Measurements from ENCODE around the gene PROCA1.

PROCA1 gene

GRCh38 chr17:28712032-28712704 is 480 bp upstream of the PROCA1 start:
- peaks cover 21% of the 10 kb centered on the region for H3K79me1 ChIP-seq (ENCODE audit: low read length)
- peak overlapping the region; percentile 94 for H4K12ac ChIP-seq (ENCODE audit: low read depth, low read length)
- H3K14ac ChIP-seq (ENCODE audit: low read length) = peak overlapping the region; percentile 94
- peaks cover 26 to 31% of the 10 kb centered on the region in 2 experiments for H3K36me3 ChIP-seq (ENCODE audit: control insufficient read depth in 1 of 2, insufficient read depth in 2 of 2, low read length in 2 of 2)
- no peak overlapping the region for H3K23ac ChIP-seq (ENCODE audit: low read length)
- peak overlapping the region; percentile 29 for H2BK12ac ChIP-seq (ENCODE audit: low read length)
- WGBS (ENCODE audit: extremely low coverage, insufficient coverage, insufficient read length) = no CpG with 5 or more reads among the region's 34 CpGs
- peak overlapping the region; percentile 84 for H3K9ac ChIP-seq (ENCODE audit: low read length)
- H3K27ac ChIP-seq (ENCODE audit: low read depth, low read length) = peak overlapping the region; percentile 85
- peak overlapping the region; percentile 55 for H3K4me3 ChIP-seq (ENCODE audit: low read depth, low read length)
- peak overlapping the region; percentile 88 for H3K18ac ChIP-seq (ENCODE audit: low read length)
- H3K79me2 ChIP-seq (ENCODE audit: control insufficient read depth, insufficient read depth, low read length, poor library complexity) = peaks cover 16% of the 10 kb centered on the region
- H4K8ac ChIP-seq (ENCODE audit: low read depth, low read length) = peak overlapping the region; percentile 98
- peak overlapping the region; percentile 57 for H2AFZ ChIP-seq (ENCODE audit: insufficient read depth, low read length, poor library complexity)
- H4K91ac ChIP-seq (ENCODE audit: low read depth, low read length) = peak overlapping the region; percentile 99
- peak; percentile 18 to 46 for DNase-seq
- peak overlapping the region; percentile 90 for H2BK5ac ChIP-seq (ENCODE audit: low read depth, low read length, poor library complexity)
- peak overlapping the region; percentile 78 for H3K4me2 ChIP-seq (ENCODE audit: low read length)
- H2BK120ac ChIP-seq (ENCODE audit: insufficient read depth, low read length, poor library complexity) = peak overlapping the region; percentile 61
- H3K4ac ChIP-seq (ENCODE audit: low read depth, low read length) = peak overlapping the region; percentile 64
- peak overlapping the region; percentile 76 for H2AK5ac ChIP-seq (ENCODE audit: low read length)
- peaks cover 5% of the 10 kb centered on the region for H3K9me3 ChIP-seq (ENCODE audit: insufficient read depth, low read depth, low read length)
- peaks cover 18 to 22% of the 10 kb centered on the region in 2 experiments for H3K4me1 ChIP-seq (ENCODE audit: control insufficient read depth in 1 of 2, insufficient read depth in 2 of 2, low read length in 2 of 2)
- no peaks in the 10 kb centered on the region for H3K27me3 ChIP-seq (ENCODE audit: insufficient read depth, low read length)

- H2BK5ac ChIP-seq (ENCODE audit: low read depth, low read length, poor library complexity) = peak overlapping the region; percentile 93
- DNase-seq = peak; percentile 84 to 90
- H3K9me3 ChIP-seq (ENCODE audit: insufficient read depth, low read depth, low read length) = peaks cover 5% of the 10 kb centered on the region
- peaks cover 18 to 22% of the 10 kb centered on the region in 2 experiments for H3K4me1 ChIP-seq (ENCODE audit: control insufficient read depth in 1 of 2, insufficient read depth in 2 of 2, low read length in 2 of 2)
- H2BK120ac ChIP-seq (ENCODE audit: insufficient read depth, low read length, poor library complexity) = peak overlapping the region; percentile 77
- peak overlapping the region; percentile 27 for H2BK12ac ChIP-seq (ENCODE audit: low read length)
- H3K36me3 ChIP-seq (ENCODE audit: control insufficient read depth in 1 of 2, insufficient read depth in 2 of 2, low read length in 2 of 2) = peaks cover 27 to 34% of the 10 kb centered on the region in 2 experiments
- H3K27ac ChIP-seq (ENCODE audit: low read depth, low read length) = peak overlapping the region; percentile 98
- peak overlapping the region; percentile 85 for H3K4ac ChIP-seq (ENCODE audit: low read depth, low read length)
- peak overlapping the region; percentile 93 for H3K18ac ChIP-seq (ENCODE audit: low read length)
- peaks cover 8% of the 10 kb centered on the region for H3K79me2 ChIP-seq (ENCODE audit: control insufficient read depth, insufficient read depth, low read length, poor library complexity)
- H3K14ac ChIP-seq (ENCODE audit: low read length) = peak overlapping the region; percentile 94
- H3K23ac ChIP-seq (ENCODE audit: low read length) = no peak overlapping the region
- peak overlapping the region; percentile 94 for H4K12ac ChIP-seq (ENCODE audit: low read depth, low read length)
- peak overlapping the region; percentile 74 for H2AFZ ChIP-seq (ENCODE audit: insufficient read depth, low read length, poor library complexity)
- peak overlapping the region; percentile 99 for H4K91ac ChIP-seq (ENCODE audit: low read depth, low read length)
- H3K9ac ChIP-seq (ENCODE audit: low read length) = peak overlapping the region; percentile 85
- WGBS (ENCODE audit: extremely low coverage, insufficient coverage, insufficient read length) = no CpG with 5 or more reads among the region's 74 CpGs
- peak overlapping the region; percentile 89 for H2AK5ac ChIP-seq (ENCODE audit: low read length)
- H3K4me3 ChIP-seq (ENCODE audit: low read depth, low read length) = peak overlapping the region; percentile 76
- peaks cover 15% of the 10 kb centered on the region for H3K79me1 ChIP-seq (ENCODE audit: low read length)
- peak overlapping the region; percentile 86 for H3K4me2 ChIP-seq (ENCODE audit: low read length)
- no peaks in the 10 kb centered on the region for H3K27me3 ChIP-seq (ENCODE audit: insufficient read depth, low read length)
- H4K8ac ChIP-seq (ENCODE audit: low read depth, low read length) = peak overlapping the region; percentile 98
Measured at GRCh38 chr17:28710861-28711722, 596 bp downstream of the PROCA1 start.

GRCh38 chr17:28707339-28707720 is 4.4 kb downstream of the PROCA1 start:
- peaks cover 8% of the 10 kb centered on the region for H3K79me2 ChIP-seq (ENCODE audit: control insufficient read depth, insufficient read depth, low read length, poor library complexity)
- H4K8ac ChIP-seq (ENCODE audit: low read depth, low read length) = no peak overlapping the region
- H4K12ac ChIP-seq (ENCODE audit: low read depth, low read length) = no peak overlapping the region
- H3K9me3 ChIP-seq (ENCODE audit: insufficient read depth, low read depth, low read length) = no peaks in the 10 kb centered on the region
- H3K18ac ChIP-seq (ENCODE audit: low read length) = no peak overlapping the region
- H2AK5ac ChIP-seq (ENCODE audit: low read length) = no peak overlapping the region
- peaks cover 15% of the 10 kb centered on the region for H3K79me1 ChIP-seq (ENCODE audit: low read length)
- H3K27ac ChIP-seq (ENCODE audit: low read depth, low read length) = no peak overlapping the region
- H3K9ac ChIP-seq (ENCODE audit: low read length) = no peak overlapping the region
- H3K36me3 ChIP-seq (ENCODE audit: control insufficient read depth in 1 of 2, insufficient read depth in 2 of 2, low read length in 2 of 2) = peaks cover 24 to 35% of the 10 kb centered on the region in 2 experiments
- no peak overlapping the region for H3K14ac ChIP-seq (ENCODE audit: low read length)
- H4K91ac ChIP-seq (ENCODE audit: low read depth, low read length) = no peak overlapping the region
- DNase-seq = no peak
- no peaks in the 10 kb centered on the region for H3K27me3 ChIP-seq (ENCODE audit: insufficient read depth, low read length)
- H3K4me1 ChIP-seq (ENCODE audit: control insufficient read depth in 1 of 2, insufficient read depth in 2 of 2, low read length in 2 of 2) = peaks cover 5 to 9% of the 10 kb centered on the region in 2 experiments
- no peak overlapping the region for H3K23ac ChIP-seq (ENCODE audit: low read length)
- H2BK5ac ChIP-seq (ENCODE audit: low read depth, low read length, poor library complexity) = no peak overlapping the region
- H2BK120ac ChIP-seq (ENCODE audit: insufficient read depth, low read length, poor library complexity) = no peak overlapping the region
- no peak overlapping the region for H2BK12ac ChIP-seq (ENCODE audit: low read length)
- no peak overlapping the region for H3K4me3 ChIP-seq (ENCODE audit: low read depth, low read length)
- no peak overlapping the region for H2AFZ ChIP-seq (ENCODE audit: insufficient read depth, low read length, poor library complexity)
- no peak overlapping the region for H3K4me2 ChIP-seq (ENCODE audit: low read length)
- no CpG with 5 or more reads among the region's 2 CpGs for WGBS (ENCODE audit: extremely low coverage, insufficient coverage, insufficient read length)
- no peak overlapping the region for H3K4ac ChIP-seq (ENCODE audit: low read depth, low read length)

GRCh38 chr17:28706471-28707338 is 5.0 kb downstream of the PROCA1 start:
- H3K79me1 ChIP-seq (ENCODE audit: low read length) = peaks cover 11% of the 10 kb centered on the region
- peaks cover 7% of the 10 kb centered on the region for H3K79me2 ChIP-seq (ENCODE audit: control insufficient read depth, insufficient read depth, low read length, poor library complexity)
- no peak overlapping the region for H3K27ac ChIP-seq (ENCODE audit: low read depth, low read length)
- no peak overlapping the region for H3K4me2 ChIP-seq (ENCODE audit: low read length)
- H2AK5ac ChIP-seq (ENCODE audit: low read length) = no peak overlapping the region
- H4K12ac ChIP-seq (ENCODE audit: low read depth, low read length) = no peak overlapping the region
- H3K14ac ChIP-seq (ENCODE audit: low read length) = no peak overlapping the region
- H3K4ac ChIP-seq (ENCODE audit: low read depth, low read length) = no peak overlapping the region
- no peak overlapping the region for H2BK5ac ChIP-seq (ENCODE audit: low read depth, low read length, poor library complexity)
- DNase-seq = no peak
- H3K18ac ChIP-seq (ENCODE audit: low read length) = no peak overlapping the region
- no peak overlapping the region for H3K4me3 ChIP-seq (ENCODE audit: low read depth, low read length)
- no peak overlapping the region for H2BK120ac ChIP-seq (ENCODE audit: insufficient read depth, low read length, poor library complexity)
- no peaks in the 10 kb centered on the region for H3K9me3 ChIP-seq (ENCODE audit: insufficient read depth, low read depth, low read length)
- peaks cover 3 to 4% of the 10 kb centered on the region in 2 experiments for H3K4me1 ChIP-seq (ENCODE audit: control insufficient read depth in 1 of 2, insufficient read depth in 2 of 2, low read length in 2 of 2)
- H2AFZ ChIP-seq (ENCODE audit: insufficient read depth, low read length, poor library complexity) = no peak overlapping the region
- no peaks in the 10 kb centered on the region for H3K27me3 ChIP-seq (ENCODE audit: insufficient read depth, low read length)
- no CpG with 5 or more reads among the region's 7 CpGs for whole genome bisulfite sequencing (ENCODE audit: extremely low coverage, insufficient coverage, insufficient read length)
- no peak overlapping the region for H4K8ac ChIP-seq (ENCODE audit: low read depth, low read length)
- H2BK12ac ChIP-seq (ENCODE audit: low read length) = no peak overlapping the region
- peaks cover 30 to 42% of the 10 kb centered on the region in 2 experiments for H3K36me3 ChIP-seq (ENCODE audit: control insufficient read depth in 1 of 2, insufficient read depth in 2 of 2, low read length in 2 of 2)
- H3K9ac ChIP-seq (ENCODE audit: low read length) = no peak overlapping the region
- H4K91ac ChIP-seq (ENCODE audit: low read depth, low read length) = no peak overlapping the region
- no peak overlapping the region for H3K23ac ChIP-seq (ENCODE audit: low read length)

All from trophoblast cell (in vitro differentiated cells and primary cell).